Sigmoid colon (tissue), 4 donors: ENCODE data around the gene SUSD3.

Experiments used
- EP300 ChIP-seq, 4 donors: sonication (generic); formaldehyde crosslinking; IDR thresholded peaks; one replicate each; pipeline ENCODE4 v1.6.1; 2017; ENCODE audit warnings: antibody characterized with exemption in 4 of 4
- POLR2A ChIP-seq, 2 donors: fragments of 450-650 bp; IDR thresholded peaks; one replicate each; pipeline ENCODE4 v1.6.1; 2016; ENCODE audit warnings: antibody characterized with exemption in 2 of 2, mild to moderate bottlenecking in 2 of 2, moderate library complexity in 2 of 2
- POLR2AphosphoS5 ChIP-seq, 4 donors: sonication (generic); formaldehyde crosslinking; IDR thresholded peaks; one replicate each; pipeline ENCODE4 v1.6.1; 2017; ENCODE audit warnings: antibody characterized with exemption in 4 of 4
- TF ChIP-seq, protein P1 (sequence below), 4 experiments: fragments of 450-650 bp in 3 of 4; fragments of 200-600 bp in 1 of 4; IDR thresholded peaks; one replicate each; pipeline ENCODE4 v1.5.1; 2016 to 2019; ENCODE audit warnings: antibody characterized with exemption in 4 of 4, mild to moderate bottlenecking in 3 of 4, moderate library complexity in 2 of 4

DNA sequence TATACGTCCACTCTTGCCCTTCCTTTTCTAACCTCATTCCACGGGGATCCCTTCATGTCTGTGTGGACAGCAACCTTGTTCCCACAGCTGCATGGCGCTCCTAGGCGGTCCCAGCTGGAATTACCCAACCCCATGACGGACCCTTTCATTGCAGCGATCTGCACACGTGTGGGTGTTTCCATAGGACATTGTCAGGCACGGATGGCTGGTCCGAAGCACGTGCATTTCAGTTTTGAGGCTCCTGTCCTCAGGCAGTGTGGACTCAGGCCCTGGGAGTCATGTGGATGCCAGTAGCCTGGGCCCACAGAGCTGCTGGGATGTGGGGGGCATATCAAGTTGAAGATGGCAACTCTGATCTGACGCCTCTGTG is 52.5 kb downstream of the SUSD3 start:
- TF ChIP-seq POLR2A (IDR thresholded peaks at IDR 0.05) (no peak), POLR2AphosphoS5 (IDR thresholded peaks at IDR 0.05) (no peak), EP300 (IDR thresholded peaks at IDR 0.05) (no peak)
- TF ChIP-seq, protein P1, sequence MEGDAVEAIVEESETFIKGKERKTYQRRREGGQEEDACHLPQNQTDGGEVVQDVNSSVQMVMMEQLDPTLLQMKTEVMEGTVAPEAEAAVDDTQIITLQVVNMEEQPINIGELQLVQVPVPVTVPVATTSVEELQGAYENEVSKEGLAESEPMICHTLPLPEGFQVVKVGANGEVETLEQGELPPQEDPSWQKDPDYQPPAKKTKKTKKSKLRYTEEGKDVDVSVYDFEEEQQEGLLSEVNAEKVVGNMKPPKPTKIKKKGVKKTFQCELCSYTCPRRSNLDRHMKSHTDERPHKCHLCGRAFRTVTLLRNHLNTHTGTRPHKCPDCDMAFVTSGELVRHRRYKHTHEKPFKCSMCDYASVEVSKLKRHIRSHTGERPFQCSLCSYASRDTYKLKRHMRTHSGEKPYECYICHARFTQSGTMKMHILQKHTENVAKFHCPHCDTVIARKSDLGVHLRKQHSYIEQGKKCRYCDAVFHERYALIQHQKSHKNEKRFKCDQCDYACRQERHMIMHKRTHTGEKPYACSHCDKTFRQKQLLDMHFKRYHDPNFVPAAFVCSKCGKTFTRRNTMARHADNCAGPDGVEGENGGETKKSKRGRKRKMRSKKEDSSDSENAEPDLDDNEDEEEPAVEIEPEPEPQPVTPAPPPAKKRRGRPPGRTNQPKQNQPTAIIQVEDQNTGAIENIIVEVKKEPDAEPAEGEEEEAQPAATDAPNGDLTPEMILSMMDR (IDR thresholded peaks at IDR 0.05) = no peak
